Measurements from ENCODE around the gene HIVEP3.

DNA sequence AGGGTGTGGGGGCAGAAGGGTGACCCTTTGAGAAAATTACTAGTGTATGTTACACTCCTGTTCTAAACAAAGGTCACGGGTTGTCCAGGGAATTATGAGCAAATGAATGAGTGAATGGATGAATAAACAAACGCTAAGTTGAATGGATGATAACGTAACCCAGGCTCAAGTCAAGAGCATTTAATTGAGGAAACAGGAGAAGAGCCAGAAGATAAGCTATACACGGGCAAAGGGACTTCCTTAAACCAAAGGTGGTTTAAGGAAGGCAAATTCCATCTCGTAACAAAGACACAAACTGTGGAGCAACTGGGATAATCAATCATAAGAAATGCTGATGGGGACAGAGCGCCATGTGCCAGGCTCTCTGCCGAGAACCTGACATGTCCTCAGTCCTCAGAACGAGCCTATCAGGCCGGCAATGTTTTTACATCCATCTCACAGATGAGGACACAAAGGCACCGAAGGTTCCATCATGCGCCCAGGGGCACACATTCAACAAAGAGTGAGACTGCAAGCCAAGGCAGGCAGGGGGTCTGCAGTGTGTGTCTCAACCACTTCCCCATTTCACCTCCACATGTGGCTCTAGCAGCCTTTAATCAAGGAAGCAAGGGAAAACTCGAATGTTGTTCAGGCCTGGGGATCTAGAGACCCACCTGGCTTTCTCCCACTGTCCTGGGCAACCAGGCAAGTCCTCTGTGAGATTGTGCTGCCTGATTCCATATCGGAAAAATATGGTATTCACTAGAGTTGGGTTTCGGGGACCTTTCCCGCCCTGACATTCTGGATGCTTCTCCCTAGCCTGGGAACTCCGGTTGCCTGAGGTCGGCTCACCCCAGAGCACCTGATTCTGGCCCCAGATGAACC, 307.4 kb downstream of the HIVEP3 start:
- no peak for TF ChIP-seq CTCF (IDR thresholded peaks at IDR 0.05; ENCODE audit: insufficient read depth, low read length)
- TF ChIP-seq POLR2AphosphoS5 (IDR thresholded peaks at IDR 0.05; ENCODE audit: low read depth), result no peak
- TF ChIP-seq, protein P1, sequence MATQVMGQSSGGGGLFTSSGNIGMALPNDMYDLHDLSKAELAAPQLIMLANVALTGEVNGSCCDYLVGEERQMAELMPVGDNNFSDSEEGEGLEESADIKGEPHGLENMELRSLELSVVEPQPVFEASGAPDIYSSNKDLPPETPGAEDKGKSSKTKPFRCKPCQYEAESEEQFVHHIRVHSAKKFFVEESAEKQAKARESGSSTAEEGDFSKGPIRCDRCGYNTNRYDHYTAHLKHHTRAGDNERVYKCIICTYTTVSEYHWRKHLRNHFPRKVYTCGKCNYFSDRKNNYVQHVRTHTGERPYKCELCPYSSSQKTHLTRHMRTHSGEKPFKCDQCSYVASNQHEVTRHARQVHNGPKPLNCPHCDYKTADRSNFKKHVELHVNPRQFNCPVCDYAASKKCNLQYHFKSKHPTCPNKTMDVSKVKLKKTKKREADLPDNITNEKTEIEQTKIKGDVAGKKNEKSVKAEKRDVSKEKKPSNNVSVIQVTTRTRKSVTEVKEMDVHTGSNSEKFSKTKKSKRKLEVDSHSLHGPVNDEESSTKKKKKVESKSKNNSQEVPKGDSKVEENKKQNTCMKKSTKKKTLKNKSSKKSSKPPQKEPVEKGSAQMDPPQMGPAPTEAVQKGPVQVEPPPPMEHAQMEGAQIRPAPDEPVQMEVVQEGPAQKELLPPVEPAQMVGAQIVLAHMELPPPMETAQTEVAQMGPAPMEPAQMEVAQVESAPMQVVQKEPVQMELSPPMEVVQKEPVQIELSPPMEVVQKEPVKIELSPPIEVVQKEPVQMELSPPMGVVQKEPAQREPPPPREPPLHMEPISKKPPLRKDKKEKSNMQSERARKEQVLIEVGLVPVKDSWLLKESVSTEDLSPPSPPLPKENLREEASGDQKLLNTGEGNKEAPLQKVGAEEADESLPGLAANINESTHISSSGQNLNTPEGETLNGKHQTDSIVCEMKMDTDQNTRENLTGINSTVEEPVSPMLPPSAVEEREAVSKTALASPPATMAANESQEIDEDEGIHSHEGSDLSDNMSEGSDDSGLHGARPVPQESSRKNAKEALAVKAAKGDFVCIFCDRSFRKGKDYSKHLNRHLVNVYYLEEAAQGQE (IDR thresholded peaks at IDR 0.05; ENCODE audit: insufficient replicate concordance, low read depth), result no peak
- TF ChIP-seq SPI1 (IDR thresholded peaks at IDR 0.05; ENCODE audit: borderline replicate concordance, low read depth), result peak; percentile 79
- no peak for TF ChIP-seq GABPA (IDR thresholded peaks at IDR 0.05; ENCODE audit: low read depth)
